GM12878 (cell line): ENCODE results near the gene NUP93. TPM values are rescaled to one million over a fixed set of nuclear protein-coding genes. Genes with fewer than 3 reads are reported as not detected.

Experiments used
- ATAC-seq: fragments of 200-7000 bp; cut with Tn5 transposase; 3 replicates; pipeline ENCODE4 v1.9.1; 2020; ENCODE audit warnings: mild to moderate bottlenecking, moderate library complexity
- BruUV-seq: library from RNA; stranded (reverse); fragments of 400-500 nt; replicated peaks from 2 replicates; lab custom pipeline; 2021; lab: Mats Ljungman, UMichigan
- CTCF ChIA-PET: fragments of 300-600 bp; sonication (Branson Sonifier 250); formaldehyde crosslinking; extraction: SDS; loops from one replicate; lab custom pipeline; 2021; ENCODE audit warnings: inconsistent platforms; lab: Yijun Ruan, JAX
- POLR2A ChIA-PET: fragments of 350-600 bp; formaldehyde crosslinking; extraction: SDS; loops from one replicate; lab custom pipeline; 2021; ENCODE audit warnings: inconsistent platforms; lab: Charles Lee
- RAD21 ChIA-PET: fragments of 300-600 bp; sonication (Branson Sonifier 250); formaldehyde crosslinking; loops from one replicate; lab custom pipeline; 2023; ENCODE audit warnings: antibody characterized with exemption; ENCODE audit not compliant: unreplicated experiment; lab: Charles Lee
- SMC1A ChIA-PET: fragments of 300-600 bp; sonication (Branson Sonifier 250); formaldehyde crosslinking; loops from one replicate; lab custom pipeline; 2023; ENCODE audit not compliant: unreplicated experiment, uncharacterized antibody; lab: Charles Lee
- DNase-seq: peaks from one replicate; pipeline ENCODE4 v3.0.0-alpha.2; 2011; ENCODE audit warnings: low read depth, low spot score
- FAIRE-seq: peaks from 3 replicates; lab custom pipeline; 2011; peaks lifted over from hg19 to GRCh38; lab: Jason Lieb, UNC
- H2AFZ ChIP-seq: 2 replicates; pipeline ENCODE4 v1.6.0; 2011; ENCODE audit warnings: low read depth, low read length, control low read depth; ENCODE audit not compliant: control insufficient read depth
- H3K27ac ChIP-seq: 2 replicates; pipeline ENCODE4 v1.5.1; 2011; ENCODE audit warnings: control low read depth; ENCODE audit not compliant: control insufficient read depth, insufficient read depth
- H3K27me3 ChIP-seq, 2 experiments: replicated peaks in 1 of 2; 2 replicates each; pipeline versions ENCODE4 v1.6.0 to v1.6.1; 2011; ENCODE audit warnings: low read length in 1 of 2; ENCODE audit not compliant: control insufficient read depth in 2 of 2, insufficient read depth in 2 of 2
- H3K36me3 ChIP-seq, 2 experiments: 2 replicates each; pipeline ENCODE4 v1.5.1; 2011; ENCODE audit warnings: low read length in 1 of 2; ENCODE audit not compliant: control insufficient read depth in 2 of 2, insufficient read depth in 2 of 2
- H3K4me1 ChIP-seq: 2 replicates; pipeline ENCODE4 v1.6.1; 2011; ENCODE audit warnings: mild to moderate bottlenecking, low read length, moderate library complexity, mixed read lengths; ENCODE audit not compliant: control insufficient read depth, insufficient read depth
- H3K4me2 ChIP-seq: 2 replicates; pipeline ENCODE4 v1.6.0; 2011; ENCODE audit warnings: control low read depth; ENCODE audit not compliant: control insufficient read depth, insufficient read depth
- H3K4me3 ChIP-seq: fragments of 200-600 bp; sonication (generic); 2 replicates; pipeline ENCODE4 v1.5.1; 2016
- H3K79me2 ChIP-seq: 2 replicates; pipeline ENCODE4 v1.6.0; 2011; ENCODE audit warnings: low read length; ENCODE audit not compliant: control insufficient read depth, insufficient read depth
- H3K9ac ChIP-seq: 2 replicates; pipeline ENCODE4 v1.8.0; 2011; ENCODE audit warnings: low read length, control low read depth, mixed read lengths; ENCODE audit not compliant: control insufficient read depth, insufficient read depth
- H3K9me3 ChIP-seq: replicated peaks from 3 replicates; pipeline ENCODE4 v1.5.1; 2011; ENCODE audit warnings: mild to moderate bottlenecking, low read length; ENCODE audit not compliant: control insufficient read depth, insufficient read depth
- H4K20me1 ChIP-seq: 2 replicates; pipeline ENCODE4 v1.6.0; 2011; ENCODE audit not compliant: control insufficient read depth, insufficient read depth
- BRCA1 ChIP-seq: IDR thresholded peaks from 2 replicates; pipeline ENCODE4 v1.6.1; 2011; ENCODE audit warnings: low read depth, low read length, improper control_type of control experiment
- CBX3 ChIP-seq: fragments of 200-600 bp; sonication (generic); IDR thresholded peaks from 2 replicates; pipeline ENCODE4 v1.6.1; 2016; ENCODE audit warnings: low read depth, borderline replicate concordance
- EED ChIP-seq: sonication (generic); IDR thresholded peaks from 2 replicates; pipeline ENCODE4 v1.6.1; 2016; ENCODE audit warnings: antibody characterized with exemption, low read depth
- FOS ChIP-seq: IDR thresholded peaks from 3 replicates; pipeline ENCODE4 v1.6.1; 2011; ENCODE audit warnings: borderline replicate concordance; ENCODE audit not compliant: insufficient read length; ENCODE audit errors: extremely low read depth
- KAT2A ChIP-seq: conservative IDR thresholded peaks from 2 replicates; pipeline ENCODE4 v1.6.1; 2011; ENCODE audit warnings: low read depth, low read length; ENCODE audit not compliant: control insufficient read depth
- MEF2A ChIP-seq: IDR thresholded peaks from 2 replicates; pipeline ENCODE4 v1.6.1; 2011; ENCODE audit warnings: low read depth, mild to moderate bottlenecking, low read length, moderate library complexity; ENCODE audit not compliant: insufficient read depth
- MTA3 ChIP-seq: IDR thresholded peaks from 2 replicates; pipeline ENCODE4 v1.6.1; 2012; ENCODE audit warnings: low read length, inconsistent platforms, borderline replicate concordance
- NR2F1 ChIP-seq: fragments of 450-650 bp; conservative IDR thresholded peaks from 2 replicates; pipeline ENCODE4 v1.6.1; 2017; ENCODE audit warnings: mild to moderate bottlenecking
- PAX5 ChIP-seq: IDR thresholded peaks from 2 replicates; pipeline ENCODE4 v1.6.1; 2011; ENCODE audit warnings: low read depth, low read length, borderline replicate concordance
- RELB ChIP-seq: fragments of 450-650 bp; IDR thresholded peaks from 2 replicates; pipeline ENCODE4 v1.6.1; 2017; ENCODE audit warnings: low read depth, mild to moderate bottlenecking, moderate library complexity
- SMARCA5 ChIP-seq: fragments of 450-650 bp; IDR thresholded peaks from 2 replicates; pipeline ENCODE4 v1.6.1; 2017; ENCODE audit warnings: mild to moderate bottlenecking
- SP1 ChIP-seq: IDR thresholded peaks from one replicate; pipeline ENCODE4 v1.6.1; 2011; ENCODE audit warnings: low read depth, low read length
- TCF12 ChIP-seq: IDR thresholded peaks from 2 replicates; pipeline ENCODE4 v1.6.1; 2011; ENCODE audit warnings: low read depth, mild to moderate bottlenecking, low read length
- TCF7 ChIP-seq: IDR thresholded peaks from 2 replicates; pipeline ENCODE4 v1.6.1; 2014; ENCODE audit warnings: antibody characterized with exemption, borderline replicate concordance
- USF2 ChIP-seq: IDR thresholded peaks from 2 replicates; pipeline ENCODE4 v1.6.1; 2011; ENCODE audit warnings: low read depth, low read length, improper control_type of control experiment, borderline replicate concordance
- ZBTB4 ChIP-seq: fragments of 450-650 bp; formaldehyde crosslinking; IDR thresholded peaks from 2 replicates; pipeline ENCODE4 v1.4.0; 2022; ENCODE audit warnings: mild to moderate bottlenecking, moderate library complexity
- ZNF384 ChIP-seq: IDR thresholded peaks from 2 replicates; pipeline ENCODE4 v1.6.1; 2012; ENCODE audit warnings: low read depth, mild to moderate bottlenecking, low read length, improper control_type of control experiment, borderline replicate concordance
- ZZZ3 ChIP-seq: IDR thresholded peaks from 2 replicates; pipeline ENCODE4 v1.6.1; 2011; ENCODE audit warnings: low read depth; ENCODE audit not compliant: control insufficient read depth, insufficient read length
- WGBS: methylation state at CpG from one replicate; pipeline ENCODE4 v1.1.6; 2016; ENCODE audit warnings: low lambda C conversion rate; ENCODE audit not compliant: insufficient replicate concordance, insufficient coverage; ENCODE audit errors: missing lambda C conversion rate; 5-methylcytosine and 5-hydroxymethylcytosine counted together
- in situ Hi-C: fragments of 300-500 bp; cut with MboI; formaldehyde crosslinking; loops from 9 replicates; pipeline ENCODE4 v1.14.3; 2018; ENCODE audit warnings: mixed read lengths
- intact Hi-C: fragments of 100-400 bp; cut with micrococcal nuclease; formaldehyde crosslinking; loops from one replicate; pipeline ENCODE4 v1.14.2; 2022; ENCODE audit not compliant: unreplicated experiment
- polyA plus RNA-seq, 11 experiments: library from polyadenylated mRNA; depleted of rRNA in 4 of 11; unstranded in 6 of 11; stranded (reverse) in 5 of 11; fragments of >200 nt; fragmentation: Nextera tagmentation in 4 of 11; fragmentation: Illumina TruSeq in 1 of 11; extraction: Ambion mirVana in 4 of 11; extraction: Trizol in 1 of 11; gene quantifications; 1 replicate in 1 of 11; 2 replicates in 10 of 11; pipeline versions ENCODE4 v1.2.1 to v1.2.3, GENCODE V29; 2011 to 2016; ENCODE audit warnings: inconsistent platforms in 2 of 11, missing spikeins in 2 of 11, low read depth in 1 of 11
- total RNA-seq, 4 experiments: library from RNA; depleted of rRNA in 3 of 4; stranded (reverse); fragments of >200 nt in 3 of 4; fragmentation: Illumina TruSeq in 1 of 4; extraction: Trizol in 1 of 4; gene quantifications; 2 replicates each; pipeline versions ENCODE4 v1.2.1 to v1.2.3, GENCODE V29; 2013 to 2021

The NUP93 gene
- total and polyA plus RNA-seq, 10 of the 15 experiments (the other 5 are each of a cell fraction or from before 2014, with no cell fraction given) = 82.2 to 175 (median 101) TPM

- ChIA-PET SMC1A (interaction anchor here (1.0 to 6.1 kb wide), 9 partner anchors 9 to 105 kb away, joined by 3 to 41 read pairs (median 4); no protein-coding TSS in a partner anchor), POLR2A (interaction anchor here (1.2 to 1.9 kb wide), 4 partner anchors 50 to 85 kb away, joined by 3 to 7 read pairs (median 4); partner anchors contain the start of gene HERPUD1), RAD21 (interaction anchor here (0.8 to 9.7 kb wide), 14 partner anchors 9 to 283 kb away, joined by 3 to 126 read pairs (median 4); partner anchors contain the start of gene NLRC5), CTCF (interaction anchor here (0.8 to 11.7 kb wide), 9 partner anchors 9 to 158 kb away, joined by 3 to 247 read pairs (median 4); no protein-coding TSS in a partner anchor)
- FAIRE-seq (peak; percentile 92), ATAC-seq (peak; percentile 93), DNase-seq (peak; percentile 75)
- WGBS = 0% methylated on average over 9 of the region's 9 CpGs
- Histone ChIP-seq H3K79me2 (no peaks in the 10 kb centered on the region), H3K4me2 (peak overlapping the region; percentile 80), H3K27me3 (no peaks in the 10 kb centered on the region), H4K20me1 (no peaks in the 10 kb centered on the region), H3K36me3 (no peaks in the 10 kb centered on the region), H3K9ac (no peak overlapping the region), H3K4me1 (peaks cover 33% of the 10 kb centered on the region), H2AFZ (no peak overlapping the region), H3K4me3 (0 out of 2 replicates have a peak overlapping the region, but pooled peaks have one; percentile 13), H3K27ac (peak overlapping the region; percentile 52), H3K9me3 (no peaks in the 10 kb centered on the region)
- intact Hi-C loops = loop anchor here (1.0 to 5.0 kb wide), 3 partner anchors 50 to 187 kb away; partner anchors contain the start of gene HERPUD1
- in situ Hi-C loops = no loop called here
- BruUV-seq = no TSS peak
- TF ChIP-seq SP1 (peak; percentile 67), PAX5 (peak; percentile 62; the same call in 1 of the 2 replicates), SMARCA5 (peak; percentile 91), TCF7 (no peak), MEF2A (peak; percentile 62; the same call in 1 of the 2 replicates), MTA3 (peak; percentile 56; the same call in 1 of the 2 replicates), FOS (no peak), ZBTB4 (no peak), ZZZ3 (no peak), ZNF384 (no peak), CBX3 (no peak), USF2 (no peak), NR2F1 (no peak), RELB (peak; percentile 79; the same call in 1 of the 2 replicates), BRCA1 (no peak), TCF12 (peak; percentile 79; the same call in 1 of the 2 replicates), EED (peak; percentile 93), KAT2A (no peak)
Measured at GRCh38 chr16:56860226-56861020, 130.5 kb downstream of the NUP93 start.
